ENCODE results near the gene PKP2. TPM values are rescaled to one million over a fixed set of nuclear protein-coding genes. Genes with fewer than 3 reads are reported as not detected.

Gene PKP2
- total and polyA plus RNA-seq, 4 donors = 0.91 to 10.4 (median 3.8) TPM

GRCh38 chr12:32846053-32846452 is 50.5 kb downstream of the PKP2 start:
- DNase-seq (no peak), ATAC-seq (ENCODE audit: insufficient read depth, low FRiP score) (no peak)
- Histone ChIP-seq H3K9ac (ENCODE audit: insufficient read depth in 1 of 2, low read length in 2 of 2) (no peak overlapping the region), H3K36me3 (ENCODE audit: control insufficient read depth in 4 of 4, insufficient read depth in 4 of 4, low read length in 4 of 4) (no peaks in the 10 kb centered on the region), H3K27ac (ENCODE audit: low read depth in 1 of 2, low read length in 1 of 2) (peak overlapping the region in 1 of 2 donors; percentile 75), H3K4me1 (ENCODE audit: control insufficient read depth in 5 of 5, insufficient read depth in 5 of 5, low read length in 5 of 5) (peaks cover 0 to 7% (median 1%) of the 10 kb centered on the region in 5 donors), H3K27me3 (ENCODE audit: control insufficient read depth in 3 of 3, insufficient read depth in 3 of 3, low read length in 2 of 3) (no peaks in the 10 kb centered on the region), H3K4me3 (no peak overlapping the region), H3K9me3 (ENCODE audit: control insufficient read depth in 4 of 4, insufficient read depth in 3 of 4, low read length in 3 of 4) (no peaks in the 10 kb centered on the region)
- WGBS, 2 donors = 86 to 93% methylated on average over 6 of the region's 6 CpGs
- TF ChIP-seq CTCF (IDR thresholded peaks at IDR 0.05; ENCODE audit: control extremely low read depth, extremely low read depth) = no peak

GRCh38 chr12:32843528-32844095 is 53.0 kb downstream of the PKP2 start:
- DNase-seq (peak in 1 of 3 donors; percentile 13), ATAC-seq (ENCODE audit: insufficient read depth, low FRiP score) (no peak)
- H3K36me3 ChIP-seq (ENCODE audit: control insufficient read depth in 4 of 4, insufficient read depth in 4 of 4, low read length in 4 of 4) = peaks cover 0 to 18% (median 0%) of the 10 kb centered on the region in 4 donors
- H3K9me3 ChIP-seq (ENCODE audit: control insufficient read depth in 4 of 4, insufficient read depth in 3 of 4, low read length in 3 of 4) = no peaks in the 10 kb centered on the region
- no peak overlapping the region for H3K4me3 ChIP-seq
- H3K27me3 ChIP-seq (ENCODE audit: control insufficient read depth in 3 of 3, insufficient read depth in 3 of 3, low read length in 2 of 3) = no peaks in the 10 kb centered on the region
- peak overlapping the region in 1 of 2 donors; percentile 41 for H3K27ac ChIP-seq (ENCODE audit: low read depth in 1 of 2, low read length in 1 of 2)
- TF ChIP-seq CTCF (IDR thresholded peaks at IDR 0.05; ENCODE audit: control extremely low read depth, extremely low read depth) = no peak
- peaks cover 0 to 7% (median 1%) of the 10 kb centered on the region in 5 donors for H3K4me1 ChIP-seq (ENCODE audit: control insufficient read depth in 5 of 5, insufficient read depth in 5 of 5, low read length in 5 of 5)
- no peak overlapping the region for H3K9ac ChIP-seq (ENCODE audit: insufficient read depth in 1 of 2, low read length in 2 of 2)

DNA sequence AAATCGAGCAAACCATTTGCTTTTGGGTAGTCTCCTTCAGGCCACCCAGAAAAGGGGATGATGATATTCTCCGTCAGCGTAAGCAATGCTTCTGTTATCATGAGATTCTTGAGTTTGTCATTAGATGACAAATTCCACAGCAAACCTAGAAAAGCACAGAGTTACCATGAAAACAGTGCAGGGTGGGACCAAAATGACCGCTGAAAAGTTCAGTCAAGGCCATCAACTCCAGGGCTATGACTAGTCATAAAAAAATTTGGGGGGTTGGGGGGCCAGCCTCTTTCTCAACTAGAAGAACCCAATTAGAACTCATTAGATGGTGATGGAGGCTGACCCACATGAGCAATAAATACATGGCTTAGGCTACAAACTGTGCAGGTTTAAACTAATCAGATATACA is 55.5 kb downstream of the PKP2 start:
- 91 to 92% methylated on average over 4 of the region's 4 CpGs for WGBS, 2 donors
- Histone ChIP-seq H3K27me3 (ENCODE audit: control insufficient read depth in 3 of 3, insufficient read depth in 3 of 3, low read length in 2 of 3) (no peaks in the 10 kb centered on the region), H3K9me3 (ENCODE audit: control insufficient read depth in 4 of 4, insufficient read depth in 3 of 4, low read length in 3 of 4) (no peaks in the 10 kb centered on the region), H3K36me3 (ENCODE audit: control insufficient read depth in 4 of 4, insufficient read depth in 4 of 4, low read length in 4 of 4) (peaks cover 0 to 19% (median 1%) of the 10 kb centered on the region in 4 donors), H3K9ac (ENCODE audit: insufficient read depth in 1 of 2, low read length in 2 of 2) (no peak overlapping the region), H3K4me1 (ENCODE audit: control insufficient read depth in 5 of 5, insufficient read depth in 5 of 5, low read length in 5 of 5) (peaks cover 0 to 7% (median 3%) of the 10 kb centered on the region in 5 donors), H3K4me3 (no peak overlapping the region), H3K27ac (ENCODE audit: low read depth in 1 of 2, low read length in 1 of 2) (no peak overlapping the region)
- no peak for DNase-seq
- no peak for TF ChIP-seq CTCF (IDR thresholded peaks at IDR 0.05; ENCODE audit: control extremely low read depth, extremely low read depth)
- ATAC-seq (ENCODE audit: insufficient read depth, low FRiP score) = no peak

- Histone ChIP-seq H3K4me1 (ENCODE audit: control insufficient read depth in 5 of 5, insufficient read depth in 5 of 5, low read length in 5 of 5) (peaks cover 0 to 8% (median 3%) of the 10 kb centered on the region in 5 donors), H3K4me3 (no peak overlapping the region), H3K27ac (ENCODE audit: low read depth in 1 of 2, low read length in 1 of 2) (peak overlapping the region in 1 of 2 donors; percentile 34), H3K9ac (ENCODE audit: insufficient read depth in 1 of 2, low read length in 2 of 2) (no peak overlapping the region), H3K36me3 (ENCODE audit: control insufficient read depth in 4 of 4, insufficient read depth in 4 of 4, low read length in 4 of 4) (peaks cover 0 to 21% (median 1%) of the 10 kb centered on the region in 4 donors), H3K9me3 (ENCODE audit: control insufficient read depth in 4 of 4, insufficient read depth in 3 of 4, low read length in 3 of 4) (no peaks in the 10 kb centered on the region), H3K27me3 (ENCODE audit: control insufficient read depth in 3 of 3, insufficient read depth in 3 of 3, low read length in 2 of 3) (no peaks in the 10 kb centered on the region)
- TF ChIP-seq CTCF (IDR thresholded peaks at IDR 0.05; ENCODE audit: control extremely low read depth, extremely low read depth) = no peak
- ATAC-seq (ENCODE audit: insufficient read depth, low FRiP score) (no peak), DNase-seq (peak in 2 of 3 donors; percentile 10 to 17)
- 54 to 76% methylated on average over 4 of the region's 4 CpGs for WGBS, 2 donors
These were observed 56.7 kb downstream of the PKP2 start for GRCh38 chr12:32839828-32840227.
